Measurements from ENCODE around the gene GPHN. TPM values are rescaled to one million over a fixed set of nuclear protein-coding genes. Genes with fewer than 3 reads are reported as not detected.

Gene GPHN
- total and polyA plus RNA-seq, 4 donors: 9.1 to 57.6 (median 33.9) TPM

DNA sequence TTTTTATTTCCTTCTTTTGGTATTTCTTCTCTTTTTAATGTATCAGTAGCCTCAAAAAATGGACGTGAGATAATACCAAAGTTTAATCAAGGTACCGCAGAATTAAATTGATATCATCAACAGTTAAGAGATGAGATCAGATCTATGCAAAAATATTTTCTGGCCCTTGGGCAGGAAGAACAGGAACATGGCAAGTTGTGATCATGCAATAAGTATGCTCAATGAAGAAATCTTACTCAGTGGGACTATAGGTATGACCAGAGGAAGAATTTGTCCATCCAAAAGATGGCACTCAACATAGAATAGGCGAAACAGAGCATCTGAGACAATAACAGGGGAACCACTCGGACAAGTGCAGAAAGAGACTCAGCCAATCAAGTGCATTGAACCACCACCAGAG, 680.4 kb downstream of the GPHN start:
- 95 to 96% methylated on average over 4 of the region's 4 CpGs for WGBS, 2 donors
- TF ChIP-seq, protein P1, sequence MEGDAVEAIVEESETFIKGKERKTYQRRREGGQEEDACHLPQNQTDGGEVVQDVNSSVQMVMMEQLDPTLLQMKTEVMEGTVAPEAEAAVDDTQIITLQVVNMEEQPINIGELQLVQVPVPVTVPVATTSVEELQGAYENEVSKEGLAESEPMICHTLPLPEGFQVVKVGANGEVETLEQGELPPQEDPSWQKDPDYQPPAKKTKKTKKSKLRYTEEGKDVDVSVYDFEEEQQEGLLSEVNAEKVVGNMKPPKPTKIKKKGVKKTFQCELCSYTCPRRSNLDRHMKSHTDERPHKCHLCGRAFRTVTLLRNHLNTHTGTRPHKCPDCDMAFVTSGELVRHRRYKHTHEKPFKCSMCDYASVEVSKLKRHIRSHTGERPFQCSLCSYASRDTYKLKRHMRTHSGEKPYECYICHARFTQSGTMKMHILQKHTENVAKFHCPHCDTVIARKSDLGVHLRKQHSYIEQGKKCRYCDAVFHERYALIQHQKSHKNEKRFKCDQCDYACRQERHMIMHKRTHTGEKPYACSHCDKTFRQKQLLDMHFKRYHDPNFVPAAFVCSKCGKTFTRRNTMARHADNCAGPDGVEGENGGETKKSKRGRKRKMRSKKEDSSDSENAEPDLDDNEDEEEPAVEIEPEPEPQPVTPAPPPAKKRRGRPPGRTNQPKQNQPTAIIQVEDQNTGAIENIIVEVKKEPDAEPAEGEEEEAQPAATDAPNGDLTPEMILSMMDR (IDR thresholded peaks at IDR 0.05; ENCODE audit: control extremely low read depth, extremely low read depth): no peak
- peaks cover 0 to 2% (median 0%) of the 10 kb centered on the region in 5 donors for H3K4me1 ChIP-seq (ENCODE audit: control insufficient read depth in 5 of 5, insufficient read depth in 5 of 5, low read length in 5 of 5)
- ATAC-seq (ENCODE audit: insufficient read depth, low FRiP score): no peak
- no peaks in the 10 kb centered on the region for H3K9me3 ChIP-seq (ENCODE audit: control insufficient read depth in 4 of 4, insufficient read depth in 3 of 4, low read length in 3 of 4)
- no peaks in the 10 kb centered on the region for H3K36me3 ChIP-seq (ENCODE audit: control insufficient read depth in 4 of 4, insufficient read depth in 4 of 4, low read length in 4 of 4)
- no peak overlapping the region for H3K9ac ChIP-seq (ENCODE audit: insufficient read depth in 1 of 2, low read length in 2 of 2)
- H3K4me3 ChIP-seq: no peak overlapping the region
- DNase-seq: no peak
- H3K27me3 ChIP-seq (ENCODE audit: control insufficient read depth in 3 of 3, insufficient read depth in 3 of 3, low read length in 2 of 3): no peaks in the 10 kb centered on the region
- no peak overlapping the region for H3K27ac ChIP-seq (ENCODE audit: low read depth in 1 of 2, low read length in 1 of 2)

DNA sequence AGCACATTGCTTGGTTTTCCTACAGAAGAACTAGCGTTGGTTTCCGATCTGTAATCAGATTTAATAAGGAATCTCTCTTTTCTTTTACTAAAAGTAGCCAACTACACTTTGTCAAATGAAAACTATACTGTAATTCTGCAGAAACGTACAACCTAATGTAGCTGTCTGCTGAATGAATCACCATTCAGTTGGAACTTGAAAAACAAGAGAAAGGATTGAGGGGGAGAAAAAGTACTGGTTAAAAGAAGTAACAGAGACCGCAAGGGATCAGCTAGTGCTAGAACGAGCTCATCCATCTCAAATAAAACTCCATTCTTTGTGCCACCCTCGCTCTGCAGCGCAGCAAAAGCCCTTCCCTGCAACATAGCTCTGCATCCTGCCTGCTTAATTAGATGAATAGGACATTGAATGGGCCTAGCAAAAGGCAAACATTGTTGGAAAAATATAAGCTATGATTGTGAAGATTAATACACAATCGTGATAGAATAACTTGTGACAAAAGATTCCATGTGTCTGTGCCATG, 683.9 kb downstream of the GPHN start:
- no peak overlapping the region for H3K4me3 ChIP-seq
- no peak overlapping the region for H3K9ac ChIP-seq (ENCODE audit: insufficient read depth in 1 of 2, low read length in 2 of 2)
- TF ChIP-seq, protein P1 (IDR thresholded peaks at IDR 0.05; ENCODE audit: control extremely low read depth, extremely low read depth): no peak
- no peaks in the 10 kb centered on the region for H3K36me3 ChIP-seq (ENCODE audit: control insufficient read depth in 4 of 4, insufficient read depth in 4 of 4, low read length in 4 of 4)
- no peaks in the 10 kb centered on the region for H3K27me3 ChIP-seq (ENCODE audit: control insufficient read depth in 3 of 3, insufficient read depth in 3 of 3, low read length in 2 of 3)
- no peak for ATAC-seq (ENCODE audit: insufficient read depth, low FRiP score)
- WGBS, 2 donors: 81 to 91% methylated on average over 8 of the region's 8 CpGs
- peaks cover 0 to 2% (median 0%) of the 10 kb centered on the region in 5 donors for H3K4me1 ChIP-seq (ENCODE audit: control insufficient read depth in 5 of 5, insufficient read depth in 5 of 5, low read length in 5 of 5)
- no peak overlapping the region for H3K27ac ChIP-seq (ENCODE audit: low read depth in 1 of 2, low read length in 1 of 2)
- DNase-seq: no peak
- no peaks in the 10 kb centered on the region for H3K9me3 ChIP-seq (ENCODE audit: control insufficient read depth in 4 of 4, insufficient read depth in 3 of 4, low read length in 3 of 4)

DNA sequence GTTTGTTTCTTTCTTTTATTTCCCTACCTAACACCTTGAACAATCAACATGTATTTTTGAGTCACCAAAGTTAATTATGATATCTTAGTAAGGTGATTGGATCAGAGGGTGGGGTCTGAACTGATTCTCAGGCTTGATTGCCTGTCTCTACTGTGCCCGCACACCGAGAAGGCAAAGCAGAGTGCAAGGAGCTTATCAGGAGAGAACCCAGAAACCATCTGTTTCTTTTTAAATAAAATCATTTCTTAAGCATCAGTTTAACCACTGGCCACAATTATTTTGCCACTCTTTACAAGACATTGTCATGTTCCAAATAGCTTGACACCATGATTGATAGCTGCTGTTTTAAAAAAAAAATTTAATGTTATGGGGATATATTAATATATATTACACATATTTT, 684.4 kb downstream of the GPHN start:
- Histone ChIP-seq H3K9ac (ENCODE audit: insufficient read depth in 1 of 2, low read length in 2 of 2) (no peak overlapping the region), H3K27ac (ENCODE audit: low read depth in 1 of 2, low read length in 1 of 2) (no peak overlapping the region), H3K36me3 (ENCODE audit: control insufficient read depth in 4 of 4, insufficient read depth in 4 of 4, low read length in 4 of 4) (no peaks in the 10 kb centered on the region), H3K9me3 (ENCODE audit: control insufficient read depth in 4 of 4, insufficient read depth in 3 of 4, low read length in 3 of 4) (no peaks in the 10 kb centered on the region), H3K27me3 (ENCODE audit: control insufficient read depth in 3 of 3, insufficient read depth in 3 of 3, low read length in 2 of 3) (no peaks in the 10 kb centered on the region), H3K4me3 (no peak overlapping the region), H3K4me1 (ENCODE audit: control insufficient read depth in 5 of 5, insufficient read depth in 5 of 5, low read length in 5 of 5) (peaks cover 0 to 2% (median 0%) of the 10 kb centered on the region in 5 donors)
- ATAC-seq (ENCODE audit: insufficient read depth, low FRiP score) (no peak), DNase-seq (no peak)
- WGBS, 2 donors: 94 to 97% methylated on average over 2 of the region's 2 CpGs
- TF ChIP-seq, protein P1 (IDR thresholded peaks at IDR 0.05; ENCODE audit: control extremely low read depth, extremely low read depth): no peak

DNA sequence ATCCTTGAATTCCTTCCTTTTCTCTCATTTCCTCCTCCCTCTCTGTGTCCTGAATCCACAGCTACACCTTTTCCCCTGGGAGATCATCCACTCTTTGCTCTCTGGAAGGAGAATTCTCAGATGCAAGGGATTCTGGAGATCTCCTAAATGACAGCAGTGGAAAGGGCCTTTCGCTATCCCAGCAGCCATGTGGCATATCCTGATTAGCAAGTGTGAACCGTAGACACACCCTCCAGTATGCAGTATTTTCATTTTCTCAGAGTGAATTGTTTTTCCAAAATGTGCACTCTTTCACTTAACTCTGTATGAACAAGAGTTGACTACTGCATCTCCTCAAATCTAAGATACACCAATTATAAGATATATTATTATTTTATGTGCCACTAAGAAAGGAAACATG, 687.3 kb downstream of the GPHN start:
- no peaks in the 10 kb centered on the region for H3K27me3 ChIP-seq (ENCODE audit: control insufficient read depth in 3 of 3, insufficient read depth in 3 of 3, low read length in 2 of 3)
- H3K4me3 ChIP-seq: no peak overlapping the region
- TF ChIP-seq, protein P1 (IDR thresholded peaks at IDR 0.05; ENCODE audit: control extremely low read depth, extremely low read depth): no peak
- DNase-seq (no peak), ATAC-seq (ENCODE audit: insufficient read depth, low FRiP score) (no peak)
- no peaks in the 10 kb centered on the region for H3K4me1 ChIP-seq (ENCODE audit: control insufficient read depth in 5 of 5, insufficient read depth in 5 of 5, low read length in 5 of 5)
- no peak overlapping the region for H3K27ac ChIP-seq (ENCODE audit: low read depth in 1 of 2, low read length in 1 of 2)
- H3K9ac ChIP-seq (ENCODE audit: insufficient read depth in 1 of 2, low read length in 2 of 2): no peak overlapping the region
- H3K9me3 ChIP-seq (ENCODE audit: control insufficient read depth in 4 of 4, insufficient read depth in 3 of 4, low read length in 3 of 4): no peaks in the 10 kb centered on the region
- H3K36me3 ChIP-seq (ENCODE audit: control insufficient read depth in 4 of 4, insufficient read depth in 4 of 4, low read length in 4 of 4): no peaks in the 10 kb centered on the region
- WGBS, 2 donors: 80 to 84% methylated on average over 2 of the region's 2 CpGs

Measured in lung (tissue), 12 donors.